K562 (cell line): ENCODE measurements around the gene PAQR4. TPM values are rescaled to one million over a fixed set of nuclear protein-coding genes. Genes with fewer than 3 reads are reported as not detected.
A peak's percentile ranks its signal among the peaks of the same experiment; 100 is the strongest.

Experiments used
- ARID2 ChIP-seq: fragments of 450-650 bp; IDR thresholded peaks from 2 replicates; pipeline ENCODE4 v1.6.1; 2017; ENCODE audit warnings: antibody characterized with exemption, mild to moderate bottlenecking
- CREB3L1 ChIP-seq: fragments of 450-650 bp; IDR thresholded peaks from 2 replicates; pipeline ENCODE4 v1.6.1; 2014; ENCODE audit warnings: low read depth, mild to moderate bottlenecking, moderate library complexity, borderline replicate concordance
- ESRRA ChIP-seq: fragments of 450-650 bp; IDR thresholded peaks from 2 replicates; pipeline ENCODE4 v1.6.1; 2014; ENCODE audit warnings: low read depth, mild to moderate bottlenecking, moderate library complexity, borderline replicate concordance
- HMGN3 ChIP-seq: IDR thresholded peaks from 2 replicates; pipeline ENCODE4 v1.6.1; 2011; ENCODE audit warnings: borderline replicate concordance, low read depth, mild to moderate bottlenecking, mixed read lengths, low read length; ENCODE audit not compliant: insufficient read length; ENCODE audit errors: extremely low read depth
- HNRNPLL ChIP-seq: fragments of 200-400 bp; formaldehyde crosslinking; IDR thresholded peaks from 2 replicates; pipeline ENCODE4 v1.6.1; 2017; ENCODE audit warnings: low read length, low read depth, mild to moderate bottlenecking; ENCODE audit not compliant: poor library complexity, severe bottlenecking
- JUN ChIP-seq, 2 experiments: sonication (generic) in 1 of 2; formaldehyde crosslinking in 1 of 2; IDR thresholded peaks; 2 replicates each; pipeline versions ENCODE4 v1.6.1 to v1.8.0; 2012 to 2022; ENCODE audit warnings: borderline replicate concordance in 2 of 2, mild to moderate bottlenecking in 2 of 2, improper control_type of control experiment in 1 of 2, low read depth in 1 of 2, low read length in 1 of 2, missing genetic modification reagents in 1 of 2
- KAT8 ChIP-seq: fragments of 450-650 bp; IDR thresholded peaks from 2 replicates; pipeline ENCODE4 v1.6.1; 2016; ENCODE audit warnings: low read depth, mild to moderate bottlenecking
- LARP7 ChIP-seq: fragments of 450-650 bp; IDR thresholded peaks from 2 replicates; pipeline ENCODE4 v1.6.1; 2016
- POLR2AphosphoS5 ChIP-seq: IDR thresholded peaks from 2 replicates; pipeline ENCODE4 v1.6.1; 2011; ENCODE audit warnings: mild to moderate bottlenecking, low read depth, low read length, moderate library complexity; ENCODE audit not compliant: control insufficient read depth, insufficient read depth
- PTRF ChIP-seq: fragments of 450-650 bp; IDR thresholded peaks from 2 replicates; pipeline ENCODE4 v1.6.1; 2016; ENCODE audit warnings: mild to moderate bottlenecking, missing genetic modification characterization, missing compliant biosample characterization
- RBFOX2 ChIP-seq: fragments of 200-400 bp; formaldehyde crosslinking; IDR thresholded peaks from 2 replicates; pipeline ENCODE4 v1.6.1; 2017; ENCODE audit warnings: low read depth, mild to moderate bottlenecking, low read length, moderate library complexity
- RCOR1 ChIP-seq, 2 experiments: IDR thresholded peaks; 2 replicates each; pipeline ENCODE4 v1.6.1; 2012; ENCODE audit warnings: low read depth in 2 of 2, low read length in 2 of 2, borderline replicate concordance in 1 of 2, improper control_type of control experiment in 1 of 2
- RFX1 ChIP-seq: fragments of 450-650 bp; IDR thresholded peaks from 2 replicates; pipeline ENCODE4 v1.6.1; 2016; ENCODE audit warnings: mild to moderate bottlenecking, moderate library complexity
- RNF219 ChIP-seq: fragments of 250-450 bp; sonication (Bioruptor Pico); IDR thresholded peaks from 2 replicates; pipeline ENCODE4 v1.5.0; 2022; ENCODE audit warnings: mild to moderate bottlenecking
- SRSF7 ChIP-seq: fragments of 200-400 bp; formaldehyde crosslinking; optimal IDR thresholded peaks from 2 replicates; pipeline ENCODE3; 2017; ENCODE audit warnings: mild to moderate bottlenecking, low read depth, low read length
- TCFL5 ChIP-seq: fragments of 250-450 bp; sonication (Bioruptor Pico); conservative IDR thresholded peaks from 2 replicates; pipeline ENCODE4 v1.6.1; 2021; ENCODE audit warnings: mild to moderate bottlenecking, moderate library complexity, matching md5 sums
- ZNF146 ChIP-seq: IDR thresholded peaks from one replicate; pipeline ENCODE4 v1.6.1; 2018; ENCODE audit warnings: missing compliant biosample characterization; ENCODE audit not compliant: unreplicated experiment
- ZNF280B ChIP-seq: fragments of 250-450 bp; sonication (Bioruptor Pico); IDR thresholded peaks from 2 replicates; pipeline ENCODE4 v1.5.1; 2021; ENCODE audit warnings: mild to moderate bottlenecking
- polyA plus RNA-seq, 8 experiments: library from polyadenylated mRNA; depleted of rRNA in 4 of 8; stranded (reverse) in 5 of 8; unstranded in 3 of 8; fragments of >200 nt; fragmentation: Nextera tagmentation in 2 of 8; fragmentation: Illumina TruSeq in 1 of 8; extraction: Ambion mirVana in 2 of 8; extraction: Trizol in 1 of 8; gene quantifications; 2 replicates each; pipeline versions ENCODE4 v1.2.1 to v1.2.3, GENCODE V29; 2011 to 2014; ENCODE audit warnings: inconsistent platforms in 1 of 8, missing spikeins in 1 of 8
- total RNA-seq, 7 experiments: library from RNA; depleted of rRNA in 6 of 7; stranded (reverse); fragments of >200 nt in 6 of 7; fragmentation: Illumina TruSeq in 2 of 7; extraction: Trizol in 2 of 7; gene quantifications; 2 replicates each; pipeline versions ENCODE4 v1.2.1 to v1.2.3, GENCODE V29; 2011 to 2021; ENCODE audit warnings: low replicate concordance in 1 of 7
- TF ChIP-seq, protein P1 (sequence below): sonication (generic); formaldehyde crosslinking; IDR thresholded peaks from 2 replicates; pipeline ENCODE4 v1.8.1; 2023; ENCODE audit warnings: mild to moderate bottlenecking, missing genetic modification reagents

PAQR4 gene
- total and polyA plus RNA-seq, 9 of the 15 experiments (the other 6 are each of a cell fraction or from before 2014, with no cell fraction given) = 0.62 to 40.4 (median 19.5) TPM

DNA sequence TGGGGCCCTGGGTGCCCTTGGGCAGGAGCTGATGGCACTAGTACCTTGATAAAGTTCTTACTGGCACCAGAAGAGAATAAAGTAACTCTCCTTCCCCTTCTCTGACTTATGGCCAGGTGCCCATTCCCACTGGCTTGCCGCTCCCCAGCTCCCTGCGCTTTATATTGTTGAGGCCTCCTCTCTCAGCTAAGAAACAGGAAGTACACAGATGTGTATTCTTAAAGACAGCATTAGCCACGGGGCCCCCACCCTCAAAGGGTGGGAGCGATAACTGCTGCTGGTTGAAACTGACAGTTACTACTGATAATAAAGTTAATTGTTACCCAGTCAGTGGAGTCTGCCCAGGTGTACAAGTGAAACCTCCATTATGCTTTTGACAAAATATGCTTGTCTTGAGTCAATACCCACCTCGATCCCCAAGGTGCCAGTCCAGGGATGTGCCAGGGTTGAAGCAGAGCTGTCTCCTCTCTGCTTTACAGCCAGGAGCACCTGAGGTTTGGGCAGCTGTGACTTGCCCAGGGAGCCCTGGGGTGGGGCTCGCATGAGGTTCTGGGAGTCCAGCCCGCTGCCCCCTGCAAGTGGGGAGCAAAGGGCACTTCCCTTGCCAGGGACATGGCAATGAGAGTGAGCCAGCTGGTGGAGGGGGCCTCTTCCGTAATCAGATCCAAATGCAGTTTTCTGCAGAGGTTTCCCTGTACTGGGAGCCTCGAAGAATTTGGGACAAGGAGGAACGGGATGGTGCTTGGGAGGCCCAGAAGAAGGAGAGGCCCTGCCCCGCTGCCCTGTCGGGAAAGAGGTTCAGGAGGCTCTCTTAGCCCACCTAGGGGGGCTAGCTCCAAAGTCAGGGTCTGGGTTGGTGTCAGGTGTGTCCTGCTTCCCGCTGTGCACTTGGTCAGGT is 38.2 kb downstream of the PAQR4 start (continued):
- peak; percentile 64 for TF ChIP-seq POLR2AphosphoS5
- TF ChIP-seq TCFL5 (CRISPR knock-in tag) = no peak
- no peak for TF ChIP-seq HNRNPLL
- no peak for TF ChIP-seq ZNF280B
- TF ChIP-seq JUN (IDR thresholded peaks at IDR 0.05; ENCODE audit: borderline replicate concordance, low read depth, low read length) = no peak
- no peak for TF ChIP-seq JUN (CRISPR knock-in tag; IDR thresholded peaks at IDR 0.05; ENCODE audit: borderline replicate concordance)
- TF ChIP-seq RFX1 = no peak
- TF ChIP-seq RNF219 = no peak
- TF ChIP-seq ESRRA = no peak
- TF ChIP-seq RBFOX2 = peak; percentile 38
- TF ChIP-seq CREB3L1 = no peak
- peak in 1 of 2 experiments; percentile 64; a peak in 1 of 4 replicates for TF ChIP-seq RCOR1 (IDR thresholded peaks at IDR 0.05; ENCODE audit: borderline replicate concordance in 1 of 2, low read depth in 2 of 2, low read length in 2 of 2)
- TF ChIP-seq PTRF (tag) = no peak
- TF ChIP-seq, protein P1, sequence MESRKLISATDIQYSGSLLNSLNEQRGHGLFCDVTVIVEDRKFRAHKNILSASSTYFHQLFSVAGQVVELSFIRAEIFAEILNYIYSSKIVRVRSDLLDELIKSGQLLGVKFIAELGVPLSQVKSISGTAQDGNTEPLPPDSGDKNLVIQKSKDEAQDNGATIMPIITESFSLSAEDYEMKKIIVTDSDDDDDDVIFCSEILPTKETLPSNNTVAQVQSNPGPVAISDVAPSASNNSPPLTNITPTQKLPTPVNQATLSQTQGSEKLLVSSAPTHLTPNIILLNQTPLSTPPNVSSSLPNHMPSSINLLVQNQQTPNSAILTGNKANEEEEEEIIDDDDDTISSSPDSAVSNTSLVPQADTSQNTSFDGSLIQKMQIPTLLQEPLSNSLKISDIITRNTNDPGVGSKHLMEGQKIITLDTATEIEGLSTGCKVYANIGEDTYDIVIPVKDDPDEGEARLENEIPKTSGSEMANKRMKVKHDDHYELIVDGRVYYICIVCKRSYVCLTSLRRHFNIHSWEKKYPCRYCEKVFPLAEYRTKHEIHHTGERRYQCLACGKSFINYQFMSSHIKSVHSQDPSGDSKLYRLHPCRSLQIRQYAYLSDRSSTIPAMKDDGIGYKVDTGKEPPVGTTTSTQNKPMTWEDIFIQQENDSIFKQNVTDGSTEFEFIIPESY = no peak
- TF ChIP-seq KAT8 = no peak
- no peak for TF ChIP-seq ARID2
- TF ChIP-seq HMGN3 = no peak
- no peak for TF ChIP-seq LARP7
- no peak for TF ChIP-seq ZNF146 (CRISPR knock-in tag)
- no peak for TF ChIP-seq SRSF7
